Peyer's patch (tissue), 4 donors: Measurements from ENCODE around the gene SETD2.
A peak's percentile ranks its signal among the peaks of the same experiment; 100 is the strongest.

Experiments used
- POLR2A ChIP-seq, 2 donors: fragments of 450-650 bp; IDR thresholded peaks; one replicate each; pipeline ENCODE4 v1.5.1; 2017; ENCODE audit warnings: antibody characterized with exemption in 2 of 2, mild to moderate bottlenecking in 2 of 2, moderate library complexity in 2 of 2
- TF ChIP-seq, protein P1 (sequence below), 6 experiments: fragments of 450-650 bp in 4 of 6; fragments of 200-600 bp in 2 of 6; sonication (generic) in 1 of 6; IDR thresholded peaks; one replicate each; pipeline ENCODE4 v1.5.1; 2017 to 2019; ENCODE audit warnings: antibody characterized with exemption in 6 of 6, mild to moderate bottlenecking in 3 of 6, moderate library complexity in 1 of 6

DNA sequence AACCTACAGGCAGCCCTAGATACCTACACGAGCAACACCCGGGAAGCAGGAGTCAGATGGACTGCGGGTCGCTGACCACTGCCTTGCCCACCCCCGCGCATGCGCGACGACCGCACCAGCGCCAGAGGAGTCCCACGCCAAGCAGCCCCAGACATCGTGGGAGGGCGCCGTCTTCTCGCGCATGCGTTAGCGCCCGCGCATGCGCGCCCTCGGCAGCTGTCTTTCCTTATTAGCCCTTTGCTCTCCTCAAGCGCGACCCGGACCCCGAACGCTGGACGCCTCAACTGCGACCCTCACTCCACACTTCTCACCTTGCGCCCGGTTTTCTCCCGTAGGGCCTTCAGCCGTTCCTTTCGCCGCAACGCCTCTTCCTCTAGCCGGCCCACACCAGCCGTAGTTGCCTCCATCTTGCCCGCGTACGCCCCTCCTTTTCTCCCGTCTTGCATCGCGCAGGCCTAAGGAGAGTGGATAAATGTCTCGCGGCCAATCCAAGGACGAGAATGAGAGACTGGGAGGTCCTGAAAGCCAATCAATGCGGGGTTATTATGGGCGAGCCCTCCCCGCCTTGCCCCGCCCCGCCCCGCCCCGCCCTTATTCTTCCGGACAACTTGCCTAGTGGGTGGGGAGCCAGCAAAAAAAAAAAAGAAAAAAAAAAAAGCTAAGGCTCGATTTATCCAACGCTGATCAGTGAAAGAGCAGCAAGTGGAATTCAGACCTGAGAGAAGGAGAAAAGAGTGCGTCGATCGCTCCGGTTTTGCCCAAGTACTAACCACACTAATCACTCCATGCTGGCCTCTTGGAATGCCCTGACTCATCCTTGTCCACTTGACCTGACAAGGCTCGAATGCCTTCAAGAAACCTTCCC, 187.4 kb downstream of the SETD2 start, which contains the start of gene CCDC12:
- TF ChIP-seq, protein P1, sequence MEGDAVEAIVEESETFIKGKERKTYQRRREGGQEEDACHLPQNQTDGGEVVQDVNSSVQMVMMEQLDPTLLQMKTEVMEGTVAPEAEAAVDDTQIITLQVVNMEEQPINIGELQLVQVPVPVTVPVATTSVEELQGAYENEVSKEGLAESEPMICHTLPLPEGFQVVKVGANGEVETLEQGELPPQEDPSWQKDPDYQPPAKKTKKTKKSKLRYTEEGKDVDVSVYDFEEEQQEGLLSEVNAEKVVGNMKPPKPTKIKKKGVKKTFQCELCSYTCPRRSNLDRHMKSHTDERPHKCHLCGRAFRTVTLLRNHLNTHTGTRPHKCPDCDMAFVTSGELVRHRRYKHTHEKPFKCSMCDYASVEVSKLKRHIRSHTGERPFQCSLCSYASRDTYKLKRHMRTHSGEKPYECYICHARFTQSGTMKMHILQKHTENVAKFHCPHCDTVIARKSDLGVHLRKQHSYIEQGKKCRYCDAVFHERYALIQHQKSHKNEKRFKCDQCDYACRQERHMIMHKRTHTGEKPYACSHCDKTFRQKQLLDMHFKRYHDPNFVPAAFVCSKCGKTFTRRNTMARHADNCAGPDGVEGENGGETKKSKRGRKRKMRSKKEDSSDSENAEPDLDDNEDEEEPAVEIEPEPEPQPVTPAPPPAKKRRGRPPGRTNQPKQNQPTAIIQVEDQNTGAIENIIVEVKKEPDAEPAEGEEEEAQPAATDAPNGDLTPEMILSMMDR (IDR thresholded peaks at IDR 0.05), result no peak
- TF ChIP-seq POLR2A (IDR thresholded peaks at IDR 0.05), result peak; percentile 83 to 86
